Measurements from ENCODE around the gene SKA1. TPM values are rescaled to one million over a fixed set of nuclear protein-coding genes. Genes with fewer than 3 reads are reported as not detected.

SKA1 gene
- total and polyA plus RNA-seq, 2 of the 4 experiments (the other 2 are of a cell fraction), result 5.8 to 5.9 TPM

GRCh38 chr18:50422286-50422898, 47.5 kb downstream of the SKA1 start:
- no peak overlapping the region for H2AFZ ChIP-seq (replicated peaks; ENCODE audit: low read length, poor library complexity)
- in situ Hi-C loops (cut with MboI; ENCODE audit: low sequenced_read_pairs) (no loop called here), dilution Hi-C loops (cut with HindIII; ENCODE audit: low sequenced_read_pairs, unreplicated experiment) (no loop called here), intact Hi-C loops (cut with micrococcal nuclease) (no loop called here)
- no peak overlapping the region for H3K14ac ChIP-seq (replicated peaks; ENCODE audit: low read depth, low read length)
- no peaks in the 10 kb centered on the region for H3K79me1 ChIP-seq (ENCODE audit: low read depth in 1 of 2, low read length in 2 of 2)
- no peak overlapping the region for H3K4me2 ChIP-seq (ENCODE audit: low read depth, low read length)
- no peak overlapping the region for H2BK120ac ChIP-seq (ENCODE audit: low read depth, low read length)
- no peak overlapping the region for H3K9ac ChIP-seq (ENCODE audit: low read depth, low read length)
- ATAC-seq (ENCODE audit: low read depth), result no peak
- no peaks in the 10 kb centered on the region for H4K20me1 ChIP-seq (ENCODE audit: insufficient read depth, low read length)
- ChIA-PET CTCF (interaction anchor here (1.0 kb wide), 1 partner anchor 66 kb away, joined by 3 read pairs; no protein-coding TSS in a partner anchor), POLR2A (ENCODE audit: unreplicated experiment) (no interaction called here)
- H4K8ac ChIP-seq (ENCODE audit: low read depth in 2 of 2, low read length in 2 of 2), result no peak overlapping the region
- TF ChIP-seq BHLHE40 (IDR thresholded peaks at IDR 0.05; ENCODE audit: low read depth, low read length), result no peak
- TF ChIP-seq MAFK (IDR thresholded peaks at IDR 0.05; ENCODE audit: low read depth, low read length), result no peak
- H3K9me3 ChIP-seq (ENCODE audit: control insufficient read depth, insufficient read depth, low read length), result peaks cover 4% of the 10 kb centered on the region; the same call in 1 of the 2 replicates
- no peak overlapping the region for H2AK5ac ChIP-seq (ENCODE audit: low read depth, low read length)
- H3K27ac ChIP-seq (ENCODE audit: insufficient read depth, low read length), result no peak overlapping the region
- H3K27me3 ChIP-seq (ENCODE audit: control insufficient read depth, insufficient read depth, low read length), result peaks cover under 1% of the 10 kb centered on the region; the same call in 1 of the 2 replicates
- no peak overlapping the region for H2BK5ac ChIP-seq (ENCODE audit: low read depth, low read length, poor library complexity, severe bottlenecking)
- no peak overlapping the region for H2AK9ac ChIP-seq (replicated peaks; ENCODE audit: low read depth, low read length, poor library complexity)
- H3K56ac ChIP-seq (ENCODE audit: extremely low read depth, insufficient read depth, low read length), result no peak overlapping the region
- H3K9me1 ChIP-seq (ENCODE audit: insufficient read depth, low read length), result no peaks in the 10 kb centered on the region
- H4K91ac ChIP-seq (ENCODE audit: insufficient read depth, low read depth, low read length), result no peak overlapping the region
- no peak overlapping the region for H3K23ac ChIP-seq (ENCODE audit: low read depth, low read length)
- DNase-seq, result no peak
- H2BK15ac ChIP-seq (ENCODE audit: low read depth, low read length), result no peak overlapping the region
- H2BK20ac ChIP-seq (ENCODE audit: low read depth, low read length), result no peak overlapping the region
- H3K36me3 ChIP-seq (ENCODE audit: control insufficient read depth, insufficient read depth, low read length), result no peaks in the 10 kb centered on the region
- no peak overlapping the region for H3K4me3 ChIP-seq (ENCODE audit: insufficient read depth, low read depth, low read length)
- no peak overlapping the region for H4K5ac ChIP-seq (ENCODE audit: low read depth, low read length)
- no TSS peak for BruUV-seq (replicated peaks)
- H3K4me1 ChIP-seq (ENCODE audit: control insufficient read depth, insufficient read depth, low read length), result no peaks in the 10 kb centered on the region
- 14% methylated on average over 1 of the region's 2 CpGs; no CpG with 5 or more reads in 1 of the 2 experiments for WGBS, 2 experiments (ENCODE audit: extremely low coverage in 2 of 2, insufficient read length in 1 of 2)
- no peak overlapping the region for H3K18ac ChIP-seq (ENCODE audit: low read depth, low read length)
- H3K4ac ChIP-seq (ENCODE audit: low read depth, low read length), result no peak overlapping the region

All from IMR-90 (cell line).